Measurements from ENCODE around the gene RPS6KA2.

Gene RPS6KA2

GRCh38 chr6:166438211-166438861 is 188.7 kb downstream of the RPS6KA2 start:
- no peak for FAIRE-seq

DNA sequence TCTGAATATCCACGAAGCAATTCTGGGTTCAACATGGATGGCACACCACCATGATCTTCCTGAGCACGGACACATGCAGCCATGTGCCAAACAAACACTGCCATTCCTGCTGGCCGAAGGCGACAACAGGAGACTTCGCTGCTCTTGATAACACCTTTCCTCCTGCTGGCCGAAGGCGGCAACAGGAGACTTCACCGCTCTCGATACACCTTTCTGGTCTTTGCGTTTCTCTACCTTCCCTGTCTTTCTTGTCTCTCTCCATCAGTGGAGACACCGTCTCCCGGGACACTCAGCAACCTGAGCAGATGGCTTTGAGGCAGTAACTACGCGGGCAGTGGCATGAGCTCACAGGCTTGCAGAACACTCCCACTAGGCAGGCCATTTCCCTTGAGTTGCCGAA is 189.4 kb downstream of the RPS6KA2 start:
- FAIRE-seq, result no peak

DNA sequence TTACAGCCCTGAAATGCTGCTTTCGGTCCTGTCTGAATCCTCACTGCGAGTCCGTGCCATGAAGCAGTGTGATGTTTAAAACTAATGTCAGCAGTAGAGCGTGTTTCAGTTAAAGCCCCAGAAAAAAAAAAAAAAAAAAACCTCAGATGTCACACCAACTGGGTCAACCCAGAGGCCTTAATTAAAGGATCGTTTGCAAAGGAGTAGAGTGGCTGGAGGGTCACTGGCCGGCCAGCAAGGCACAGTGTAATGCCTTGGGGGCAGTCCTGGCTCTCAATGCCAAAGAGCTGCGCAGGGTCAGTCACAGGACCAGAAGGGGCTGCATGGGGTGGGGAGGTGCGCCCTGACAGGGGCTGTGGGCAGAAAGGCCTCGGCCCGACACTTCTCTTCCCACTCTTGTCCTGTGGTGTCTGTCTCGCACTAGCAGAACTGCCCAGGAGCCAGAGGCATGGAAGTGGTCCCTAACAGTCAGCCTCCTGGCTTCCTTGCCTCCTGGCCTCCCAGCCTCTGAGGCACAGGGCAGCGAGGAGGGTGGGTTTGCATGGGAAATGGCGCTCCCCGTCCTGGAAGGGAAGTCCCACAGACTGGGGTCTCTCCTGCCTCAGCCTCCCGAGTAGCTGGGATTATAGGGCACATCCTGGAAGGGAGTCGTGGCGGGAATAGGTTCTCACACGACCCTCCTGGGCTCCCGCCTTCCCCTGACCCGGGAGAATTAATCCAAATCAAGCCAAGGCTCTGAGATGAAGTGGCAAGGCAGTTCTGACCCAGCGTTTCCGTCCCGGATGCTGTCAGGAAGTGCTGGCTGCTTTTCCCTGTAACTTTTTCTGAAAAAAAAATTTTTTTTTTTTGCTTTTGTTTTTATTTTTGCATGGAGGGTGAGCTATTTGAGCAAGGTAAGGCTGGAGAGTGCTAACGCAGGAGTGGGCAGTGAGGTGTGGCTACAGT is 190.6 kb downstream of the RPS6KA2 start:
- no peak for FAIRE-seq

DNA sequence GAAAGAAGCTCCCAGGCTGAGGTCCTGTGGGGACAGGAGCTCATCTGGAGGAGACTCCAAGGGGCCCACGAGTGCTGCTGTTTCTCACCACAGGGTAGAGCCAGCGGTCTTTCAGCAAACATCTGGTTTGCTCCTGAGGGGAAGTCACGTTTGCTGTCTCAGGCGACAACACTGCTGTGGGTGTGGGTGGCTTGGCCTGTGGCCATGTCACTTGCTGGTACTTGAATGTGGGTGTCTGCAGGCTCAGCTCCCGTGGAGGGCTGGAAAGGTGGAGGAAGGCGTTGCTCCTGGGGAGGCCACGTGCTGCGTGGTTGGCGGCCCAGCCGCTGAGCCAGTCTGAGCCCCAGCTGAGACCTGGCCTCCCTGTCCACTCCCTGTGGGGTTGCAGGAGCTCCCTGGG is 191.5 kb downstream of the RPS6KA2 start:
- FAIRE-seq, result no peak

- no peak for FAIRE-seq
Measured at GRCh38 chr6:166434336-166434735, 192.7 kb downstream of the RPS6KA2 start.

DNA sequence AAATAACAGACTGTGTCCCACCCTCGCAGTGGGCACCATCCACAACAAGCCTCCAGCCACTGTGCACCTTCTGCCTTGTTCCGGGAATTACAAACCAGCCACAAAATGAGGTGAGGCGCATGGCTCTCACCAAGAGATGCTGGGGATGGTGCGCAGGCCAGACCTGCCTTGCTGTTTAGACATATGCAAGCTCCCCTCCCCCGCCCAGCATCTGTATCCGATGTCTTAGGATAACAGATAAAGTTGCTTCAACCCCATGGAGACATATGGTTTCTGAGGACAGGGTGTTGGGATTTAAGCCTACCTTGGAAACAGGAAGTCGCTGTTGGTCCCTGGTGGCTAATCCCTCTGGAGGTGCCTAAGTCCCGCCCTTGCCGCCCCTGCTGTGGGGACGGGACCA is 194.0 kb downstream of the RPS6KA2 start:
- FAIRE-seq, result no peak

GRCh38 chr6:166430269-166430668 is 196.8 kb downstream of the RPS6KA2 start:
- no peak for FAIRE-seq

DNA sequence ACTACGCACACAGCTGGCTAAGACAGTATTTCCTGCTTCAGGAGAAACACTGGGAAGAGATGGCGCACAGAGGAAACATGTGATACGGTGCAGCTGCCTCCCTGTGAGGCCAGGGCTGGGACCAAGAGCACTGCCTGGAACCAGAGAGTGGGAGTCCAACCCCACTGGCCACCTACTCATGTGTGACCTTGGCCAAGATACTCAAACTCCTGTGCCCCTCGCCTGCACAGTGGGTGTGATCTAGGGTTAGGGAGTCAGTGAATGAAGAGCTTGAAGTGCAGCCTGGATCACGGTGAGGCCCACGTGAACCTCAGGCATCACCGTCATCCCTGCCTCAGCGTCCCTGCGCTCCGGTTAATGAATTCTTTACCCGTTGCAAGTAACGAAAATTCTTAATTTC is 202.6 kb downstream of the RPS6KA2 start:
- no peak for FAIRE-seq

- no peak for FAIRE-seq
Measured at GRCh38 chr6:166423781-166424180, 203.3 kb downstream of the RPS6KA2 start.

DNA sequence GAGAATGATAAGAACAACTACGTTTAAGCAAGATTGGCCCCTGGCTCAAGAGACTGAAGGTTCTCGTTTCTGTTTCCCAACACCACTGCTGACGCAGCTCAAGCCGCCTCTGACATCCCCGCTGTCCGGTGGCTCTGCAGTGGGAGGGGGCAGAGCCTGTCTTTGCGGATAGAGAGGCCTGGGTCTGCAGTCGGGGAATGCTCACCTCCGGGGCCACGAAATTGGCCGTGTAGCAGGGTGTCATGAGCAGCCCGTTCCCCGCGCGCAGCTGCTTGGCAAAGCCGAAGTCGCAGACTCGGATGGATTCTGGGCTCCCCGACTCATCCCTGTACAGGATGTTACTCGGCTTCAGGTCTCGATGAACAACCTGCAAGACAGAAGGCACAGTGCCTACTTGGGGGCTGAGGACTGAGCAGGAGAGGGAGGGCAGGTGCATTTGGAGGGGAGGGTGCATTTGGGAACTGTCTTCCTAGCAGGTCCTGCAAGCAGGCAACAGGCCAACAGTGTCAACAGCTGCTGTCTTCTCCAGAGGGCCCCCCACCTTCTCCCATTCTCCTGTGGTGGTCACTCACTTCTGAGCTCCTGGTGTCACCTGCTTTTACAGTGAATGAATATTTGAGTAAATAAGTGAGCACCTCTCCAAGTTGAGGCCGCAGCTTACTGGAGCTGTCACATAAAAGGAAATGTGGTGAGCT is 203.9 kb downstream of the RPS6KA2 start:
- no peak for FAIRE-seq

DNA sequence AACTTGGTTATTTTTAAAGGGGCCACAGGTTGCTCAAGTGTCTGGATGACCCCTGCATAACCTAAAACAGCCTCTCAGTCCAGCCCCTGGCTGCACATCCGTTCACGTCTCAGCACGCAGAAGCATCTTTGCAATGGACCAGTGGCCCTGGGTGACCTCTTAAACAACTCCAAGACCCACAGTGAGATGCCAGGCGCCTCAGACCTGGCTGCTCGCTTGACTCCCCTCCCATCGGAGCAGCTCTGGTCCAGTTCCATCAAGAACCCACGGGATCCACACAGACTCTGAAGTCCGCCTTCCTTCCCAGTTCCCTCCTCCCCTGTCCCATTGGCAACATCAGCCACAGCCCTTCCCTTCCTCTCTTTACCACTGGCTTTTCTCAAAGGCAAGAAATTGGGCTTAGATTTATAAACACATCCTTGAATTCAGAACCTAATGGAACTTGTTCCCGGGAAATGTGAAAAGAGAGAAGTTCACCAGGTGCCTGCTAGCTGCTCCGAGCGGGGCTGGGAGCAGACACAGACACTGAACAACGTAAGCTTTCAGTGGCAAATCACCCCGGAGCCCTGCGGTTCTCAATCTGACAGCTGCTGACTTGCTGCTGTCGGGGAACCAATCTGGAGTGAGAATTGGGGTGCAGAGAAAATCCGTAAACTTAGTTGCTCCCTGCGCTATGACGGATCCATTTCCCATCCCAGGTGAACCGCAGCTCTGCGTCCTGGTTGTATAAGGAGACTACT is 204.7 kb downstream of the RPS6KA2 start:
- no peak for FAIRE-seq

GRCh38 chr6:166420351-166420750 is 206.7 kb downstream of the RPS6KA2 start:
- no peak for FAIRE-seq

DNA sequence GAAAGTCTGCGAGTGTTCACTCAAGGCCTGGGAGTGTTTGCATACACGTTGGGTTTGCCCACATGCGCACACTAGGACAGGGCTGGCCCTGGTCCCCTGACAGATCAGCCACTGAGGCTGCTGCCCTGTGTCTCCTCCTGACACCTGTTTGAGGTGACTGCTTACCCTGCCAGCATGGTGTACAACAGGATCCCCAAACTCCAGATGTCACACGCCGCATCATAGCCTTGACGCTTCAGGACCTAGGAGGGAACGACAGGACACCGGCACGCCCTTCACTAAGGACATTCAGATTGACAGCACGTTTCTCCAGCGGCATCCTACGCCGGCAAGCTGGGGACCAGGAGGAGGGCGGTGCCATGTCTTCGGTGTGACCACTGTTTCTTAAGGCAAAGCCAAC is 207.3 kb downstream of the RPS6KA2 start:
- FAIRE-seq, result no peak

DNA sequence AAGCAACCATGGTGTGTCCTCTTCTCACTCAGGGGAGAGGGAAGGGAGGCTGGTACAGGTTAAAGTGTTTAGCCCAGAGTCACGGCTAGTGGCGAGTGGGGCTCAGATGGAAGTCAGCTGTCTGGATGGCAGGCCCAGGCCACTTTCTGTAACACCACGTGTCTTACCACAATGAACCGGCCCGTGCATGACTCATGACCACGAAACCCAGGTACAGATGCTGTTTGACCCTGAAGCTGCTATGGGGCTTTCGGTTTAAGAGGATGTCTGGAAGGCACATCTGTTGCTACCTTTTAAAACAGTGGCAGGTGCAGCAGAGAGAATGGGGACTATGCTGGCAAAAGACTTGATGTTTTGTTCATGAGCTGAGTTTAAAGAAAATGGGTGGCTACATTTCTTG is 207.8 kb downstream of the RPS6KA2 start:
- FAIRE-seq, result no peak

GRCh38 chr6:166418691-166419143 is 208.3 kb downstream of the RPS6KA2 start:
- FAIRE-seq, result no peak

- FAIRE-seq, result no peak
Measured at GRCh38 chr6:166417285-166417691, 209.8 kb downstream of the RPS6KA2 start.

DNA sequence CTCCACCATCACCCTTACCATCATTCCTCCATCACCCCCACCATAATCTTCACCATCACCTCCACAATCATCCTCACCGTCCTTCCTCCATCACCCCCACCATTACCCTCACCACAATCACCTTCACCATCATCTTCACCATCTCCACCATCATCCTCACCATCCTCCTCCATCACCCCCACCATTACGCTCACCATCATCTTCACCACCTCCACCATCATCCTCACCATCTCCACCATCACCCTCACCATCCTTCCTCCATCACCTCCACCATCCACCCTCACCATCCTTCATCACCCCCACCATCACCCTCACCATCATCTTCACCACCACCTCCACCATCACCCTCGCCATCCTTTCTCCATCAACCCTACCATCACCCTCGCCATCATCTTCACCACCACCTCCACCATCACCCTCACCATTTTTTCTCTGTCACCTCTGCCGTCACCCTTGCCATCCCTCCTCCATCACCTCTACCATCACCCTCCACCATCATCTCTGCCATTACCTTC is 211.2 kb downstream of the RPS6KA2 start:
- FAIRE-seq, result no peak

DNA sequence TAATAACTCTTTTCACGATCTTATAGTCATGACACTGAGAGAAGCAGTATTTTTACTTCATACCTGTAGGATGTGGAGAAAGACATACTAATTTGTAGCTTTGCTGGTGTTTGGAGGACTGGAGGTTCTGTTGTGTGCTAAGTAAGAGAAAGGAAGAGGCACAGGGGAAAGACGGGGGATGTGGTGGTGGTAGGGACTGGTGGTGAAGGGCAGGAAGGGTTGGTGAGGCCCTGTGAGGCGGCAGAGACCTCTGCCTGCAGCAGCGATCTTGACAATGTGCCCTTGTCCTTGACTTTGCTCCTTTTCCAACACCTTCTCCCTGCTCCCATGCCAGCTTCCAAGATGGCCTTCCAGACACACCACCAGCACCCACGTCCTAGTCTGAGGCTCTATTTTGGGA is 211.7 kb downstream of the RPS6KA2 start:
- FAIRE-seq, result no peak

DNA sequence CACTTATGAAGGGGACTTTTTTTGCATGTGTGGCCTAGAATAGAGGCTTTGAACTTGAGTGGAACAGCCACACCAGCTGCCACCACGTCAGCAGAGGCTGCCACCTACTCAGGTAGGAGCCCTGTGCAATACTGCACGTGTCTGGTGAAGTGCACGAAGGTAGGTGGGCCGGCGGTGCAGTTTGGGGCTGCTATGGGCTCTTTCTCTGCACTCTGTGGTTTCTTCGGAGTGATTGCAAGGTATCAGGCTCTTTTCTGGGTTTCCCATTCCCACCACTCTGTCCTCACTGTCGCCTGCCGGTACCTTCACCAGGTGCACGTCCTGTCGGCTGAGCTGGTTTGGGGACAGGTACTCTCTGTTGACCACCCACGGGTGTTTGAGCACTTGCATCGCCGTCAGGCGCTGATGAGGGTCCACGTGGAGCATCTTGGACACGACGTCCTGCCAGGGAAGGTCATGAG is 213.5 kb downstream of the RPS6KA2 start:
- FAIRE-seq, result no peak

DNA sequence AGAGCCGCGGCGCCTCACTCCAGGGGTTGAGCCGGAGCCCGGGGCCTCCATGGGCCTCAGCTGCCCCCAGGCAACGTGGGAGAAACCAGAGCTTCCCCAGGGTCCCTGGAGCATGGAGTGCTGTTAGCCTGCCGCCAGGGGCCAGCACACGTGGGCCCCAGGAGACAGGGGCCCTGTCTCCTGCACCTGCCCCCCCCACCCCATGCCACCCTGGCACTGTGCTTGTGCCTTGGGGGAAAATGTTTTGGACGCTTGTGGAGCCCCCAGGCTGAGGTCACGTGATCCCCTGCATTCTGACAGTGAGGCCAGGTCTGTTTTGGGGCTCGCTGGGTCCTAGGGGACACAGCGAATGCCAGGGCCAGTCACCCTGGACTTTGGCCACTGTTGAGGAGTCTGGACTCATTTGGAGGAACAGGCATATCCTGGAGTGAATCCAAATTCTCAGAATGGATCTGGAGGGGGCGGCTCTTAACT is 214.1 kb downstream of the RPS6KA2 start:
- no peak for FAIRE-seq

GRCh38 chr6:166412156-166412910 is 214.7 kb downstream of the RPS6KA2 start:
- no peak for FAIRE-seq

All from endometrium (tissue), 2 donors.